NCI-H526 treated with DMSO at 0.1 percent for 48 hours (cell line): ENCODE data around the gene NYAP2.

Experiments used
- DNase-seq: peaks from one replicate; lab custom pipeline; 2025; lab: John Stamatoyannopoulos, UW

The NYAP2 gene

GRCh38 chr2:225399504-225399903 lies at the start of gene NYAP2:
NYAP2 (plus strand) TSS chr2:225399710; CDS start chr2:225408881, 9,171 bp downstream.
- no peak for DNase-seq

- DNase-seq, result no peak
These were observed 45.9 kb upstream of the NYAP2 start for GRCh38 chr2:225353579-225354085.

GRCh38 chr2:225354281-225354774 lies 45.2 kb upstream of the NYAP2 start:
- DNase-seq, result no peak

- DNase-seq, result no peak
These were observed 43.7 kb upstream of the NYAP2 start for GRCh38 chr2:225355788-225356187.

- DNase-seq, result no peak
These were observed 32.8 kb upstream of the NYAP2 start for GRCh38 chr2:225366731-225367130.

GRCh38 chr2:225367482-225367881 lies 32.0 kb upstream of the NYAP2 start:
- no peak for DNase-seq

GRCh38 chr2:225378984-225379383 lies 20.5 kb upstream of the NYAP2 start:
- DNase-seq, result no peak

- DNase-seq, result no peak
These were observed 19.7 kb upstream of the NYAP2 start for GRCh38 chr2:225379856-225380255.

- DNase-seq, result no peak
These were observed 17.9 kb upstream of the NYAP2 start for GRCh38 chr2:225381609-225382008.

GRCh38 chr2:225398372-225398771 lies 1.1 kb upstream of the NYAP2 start:
- no peak for DNase-seq

- DNase-seq, result no peak
These were observed 576 bp downstream of the NYAP2 start for GRCh38 chr2:225400060-225400511.

GRCh38 chr2:225400546-225401400 lies 1.3 kb downstream of the NYAP2 start:
- no peak for DNase-seq

- DNase-seq, result no peak
These were observed 2.8 kb downstream of the NYAP2 start for GRCh38 chr2:225402210-225402776.

GRCh38 chr2:225411452-225411851 lies 11.9 kb downstream of the NYAP2 start:
- DNase-seq, result no peak

- no peak for DNase-seq
These were observed 14.3 kb downstream of the NYAP2 start for GRCh38 chr2:225413786-225414185.

GRCh38 chr2:225414902-225415301 lies 15.4 kb downstream of the NYAP2 start:
- no peak for DNase-seq

- DNase-seq, result no peak
These were observed 15.8 kb downstream of the NYAP2 start for GRCh38 chr2:225415341-225415740.

GRCh38 chr2:225415792-225416191 lies 16.3 kb downstream of the NYAP2 start:
- no peak for DNase-seq

GRCh38 chr2:225416616-225417367 lies 17.3 kb downstream of the NYAP2 start:
- no peak for DNase-seq

- DNase-seq, result no peak
These were observed 19.5 kb downstream of the NYAP2 start for GRCh38 chr2:225419033-225419432.

GRCh38 chr2:225422145-225422544 lies 22.6 kb downstream of the NYAP2 start:
- no peak for DNase-seq

GRCh38 chr2:225425284-225425683 lies 25.8 kb downstream of the NYAP2 start:
- DNase-seq, result no peak
